Ascending aorta (tissue), 2 donors: ENCODE results near the gene SLC34A1. TPM values are rescaled to one million over a fixed set of nuclear protein-coding genes. Genes with fewer than 3 reads are reported as not detected.

Experiments
- DNase-seq, 2 donors: peaks; one replicate each; pipeline ENCODE4 v3.0.0-alpha.2; 2019; ENCODE audit warnings: low spot score in 2 of 2
- H3K27ac ChIP-seq, 2 donors: fragments of 200-600 bp; sonication (generic); one replicate each; pipeline ENCODE4 v1.5.1; 2016 to 2017; ENCODE audit warnings: mild to moderate bottlenecking in 1 of 2
- H3K27me3 ChIP-seq: fragments of 200-600 bp; sonication (generic); one replicate; pipeline ENCODE4 v1.5.1; 2017
- H3K36me3 ChIP-seq, 2 donors: fragments of 200-600 bp; sonication (generic); one replicate each; pipeline ENCODE4 v1.5.1; 2016
- H3K4me1 ChIP-seq, 2 donors: fragments of 200-600 bp; sonication (generic); one replicate each; pipeline ENCODE4 v1.5.1; 2016 to 2017; ENCODE audit warnings: mild to moderate bottlenecking in 1 of 2
- H3K4me3 ChIP-seq, 2 donors: fragments of 200-600 bp; sonication (generic); one replicate each; pipeline ENCODE4 v1.5.1; 2016 to 2017; ENCODE audit warnings: mild to moderate bottlenecking in 1 of 2
- H3K9me3 ChIP-seq, 2 donors: fragments of 200-600 bp; sonication (generic); one replicate each; pipeline ENCODE4 v1.5.1; 2016
- intact Hi-C: fragments of 100-400 bp; cut with DNase I; formaldehyde crosslinking; loops from one replicate; pipeline ENCODE4 v1.15.1; 2023
- total RNA-seq: library from RNA; depleted of rRNA; stranded (reverse); fragments of >200 nt; gene quantifications from one replicate; pipeline ENCODE4 v1.1.0, GENCODE V29; 2016
- TF ChIP-seq, protein P1 (sequence below), 3 experiments: fragments of 200-600 bp in 2 of 3; fragments of 450-650 bp in 1 of 3; sonication (generic) in 2 of 3; IDR thresholded peaks; one replicate each; pipeline ENCODE4 v1.5.1; 2016 to 2019; ENCODE audit warnings: antibody characterized with exemption in 3 of 3, mild to moderate bottlenecking in 1 of 3, moderate library complexity in 1 of 3

The SLC34A1 gene, protein sequence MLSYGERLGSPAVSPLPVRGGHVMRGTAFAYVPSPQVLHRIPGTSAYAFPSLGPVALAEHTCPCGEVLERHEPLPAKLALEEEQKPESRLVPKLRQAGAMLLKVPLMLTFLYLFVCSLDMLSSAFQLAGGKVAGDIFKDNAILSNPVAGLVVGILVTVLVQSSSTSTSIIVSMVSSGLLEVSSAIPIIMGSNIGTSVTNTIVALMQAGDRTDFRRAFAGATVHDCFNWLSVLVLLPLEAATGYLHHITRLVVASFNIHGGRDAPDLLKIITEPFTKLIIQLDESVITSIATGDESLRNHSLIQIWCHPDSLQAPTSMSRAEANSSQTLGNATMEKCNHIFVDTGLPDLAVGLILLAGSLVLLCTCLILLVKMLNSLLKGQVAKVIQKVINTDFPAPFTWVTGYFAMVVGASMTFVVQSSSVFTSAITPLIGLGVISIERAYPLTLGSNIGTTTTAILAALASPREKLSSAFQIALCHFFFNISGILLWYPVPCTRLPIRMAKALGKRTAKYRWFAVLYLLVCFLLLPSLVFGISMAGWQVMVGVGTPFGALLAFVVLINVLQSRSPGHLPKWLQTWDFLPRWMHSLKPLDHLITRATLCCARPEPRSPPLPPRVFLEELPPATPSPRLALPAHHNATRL
- not detected for total RNA-seq

DNA sequence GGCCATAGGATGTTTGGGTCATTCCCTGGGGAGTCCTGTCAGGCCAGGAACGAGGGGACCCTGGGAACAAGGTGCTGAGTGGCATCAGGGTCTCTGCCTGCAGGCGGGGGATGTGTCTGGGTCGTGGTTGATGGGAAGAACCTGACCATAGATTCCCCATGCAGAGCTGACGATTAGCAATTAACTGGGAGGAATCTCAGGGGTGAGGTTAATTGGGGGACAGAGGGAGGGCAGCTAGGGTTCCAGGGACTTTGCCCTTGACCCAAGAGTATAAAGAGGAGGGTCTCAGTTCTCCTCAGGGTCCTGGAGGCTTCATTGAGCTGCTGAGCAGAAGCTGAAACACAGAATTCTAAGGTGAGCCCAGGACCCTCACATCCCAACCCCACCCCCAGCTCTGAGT is at the start of gene SLC34A1:
Gene SLC34A1, plus strand, starts transcription at position 301 of the 400 bp plus-strand sequence. CDS start 1,308 bp downstream, outside the sequence.
- TF ChIP-seq, protein P1, sequence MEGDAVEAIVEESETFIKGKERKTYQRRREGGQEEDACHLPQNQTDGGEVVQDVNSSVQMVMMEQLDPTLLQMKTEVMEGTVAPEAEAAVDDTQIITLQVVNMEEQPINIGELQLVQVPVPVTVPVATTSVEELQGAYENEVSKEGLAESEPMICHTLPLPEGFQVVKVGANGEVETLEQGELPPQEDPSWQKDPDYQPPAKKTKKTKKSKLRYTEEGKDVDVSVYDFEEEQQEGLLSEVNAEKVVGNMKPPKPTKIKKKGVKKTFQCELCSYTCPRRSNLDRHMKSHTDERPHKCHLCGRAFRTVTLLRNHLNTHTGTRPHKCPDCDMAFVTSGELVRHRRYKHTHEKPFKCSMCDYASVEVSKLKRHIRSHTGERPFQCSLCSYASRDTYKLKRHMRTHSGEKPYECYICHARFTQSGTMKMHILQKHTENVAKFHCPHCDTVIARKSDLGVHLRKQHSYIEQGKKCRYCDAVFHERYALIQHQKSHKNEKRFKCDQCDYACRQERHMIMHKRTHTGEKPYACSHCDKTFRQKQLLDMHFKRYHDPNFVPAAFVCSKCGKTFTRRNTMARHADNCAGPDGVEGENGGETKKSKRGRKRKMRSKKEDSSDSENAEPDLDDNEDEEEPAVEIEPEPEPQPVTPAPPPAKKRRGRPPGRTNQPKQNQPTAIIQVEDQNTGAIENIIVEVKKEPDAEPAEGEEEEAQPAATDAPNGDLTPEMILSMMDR (IDR thresholded peaks at IDR 0.05): no peak
- no peak for DNase-seq
- intact Hi-C loops: no loop called here
- H3K4me3 ChIP-seq: no peak within 1 kb of the TSS
- H3K9me3 ChIP-seq: no peaks in the 10 kb centered on the region
- H3K36me3 ChIP-seq: no peaks in the 10 kb centered on the region
- H3K27ac ChIP-seq: no peak within 1 kb of the TSS
- no peaks in the 10 kb centered on the region for H3K4me1 ChIP-seq
- no peaks in the 10 kb centered on the region for H3K27me3 ChIP-seq

DNA sequence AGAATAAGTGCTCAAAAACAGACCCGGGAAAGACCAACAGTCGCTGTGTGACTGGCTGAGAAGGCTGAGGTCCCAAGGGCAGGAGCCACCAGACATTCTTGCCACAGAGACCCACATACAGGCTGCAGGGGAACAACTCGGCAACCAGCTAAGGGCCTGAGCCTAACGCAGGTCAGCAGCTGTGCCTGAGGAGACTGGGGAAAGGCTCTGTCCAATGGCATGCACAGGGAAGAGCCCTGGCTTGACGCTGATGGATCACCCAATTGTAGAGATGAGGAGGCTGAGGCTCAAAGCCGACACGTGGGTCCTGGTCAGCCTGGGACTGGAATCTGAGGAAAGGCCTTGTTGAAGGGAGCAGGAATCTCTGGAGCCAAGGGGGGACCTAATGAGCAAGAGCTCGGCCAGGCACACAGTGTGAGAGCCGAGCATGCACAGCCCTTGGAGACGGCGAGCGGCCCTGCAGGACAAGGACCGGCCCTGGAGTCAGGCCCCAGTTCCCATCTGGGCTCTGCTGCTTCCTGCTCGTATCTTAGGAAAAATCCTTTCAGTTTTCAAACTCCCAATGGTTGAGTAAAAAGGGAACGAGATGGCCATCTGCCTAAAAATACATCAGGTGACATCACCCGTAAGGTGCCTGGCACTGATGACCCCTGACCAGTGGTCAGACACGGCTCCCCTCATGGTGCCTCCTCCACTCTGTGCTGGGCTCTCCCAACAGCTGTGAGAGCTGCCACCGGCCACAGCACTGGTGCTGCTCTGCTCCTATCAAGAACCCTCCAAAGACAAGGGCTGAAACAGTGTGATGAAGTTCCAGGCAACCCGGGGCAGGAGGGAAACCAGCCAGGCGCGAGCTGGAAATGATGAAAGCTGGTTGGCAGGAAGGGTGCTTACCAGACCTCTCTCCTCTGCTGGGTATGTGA is 49.2 kb upstream of the SLC34A1 start:
- Histone ChIP-seq H3K27me3 (no peaks in the 10 kb centered on the region), H3K4me3 (no peak overlapping the region), H3K36me3 (peaks cover 75 to 91% of the 10 kb centered on the region in 2 donors), H3K4me1 (no peaks in the 10 kb centered on the region), H3K27ac (no peak overlapping the region), H3K9me3 (no peaks in the 10 kb centered on the region)
- intact Hi-C loops: no loop called here
- DNase-seq: no peak
- TF ChIP-seq, protein P1 (IDR thresholded peaks at IDR 0.05): no peak

DNA sequence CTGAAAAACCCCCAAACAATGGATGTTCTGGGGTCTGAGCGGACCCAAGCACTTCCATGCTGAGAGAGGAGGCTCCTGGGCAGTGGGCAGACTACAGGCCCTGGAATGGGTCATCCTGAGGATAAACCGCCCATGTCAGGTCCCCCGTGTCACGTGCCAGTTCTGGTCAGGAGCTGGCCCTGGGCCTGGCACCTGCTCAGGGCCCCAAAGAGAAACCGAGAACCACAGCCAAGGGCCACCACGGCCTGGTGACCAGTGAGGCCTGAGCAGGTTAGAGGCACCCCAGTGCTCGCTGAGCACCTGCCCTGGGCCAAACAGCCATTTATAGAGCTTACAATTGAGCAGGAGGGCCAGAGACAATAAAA is 48.6 kb upstream of the SLC34A1 start:
- no peak overlapping the region for H3K4me3 ChIP-seq
- DNase-seq: no peak
- H3K27ac ChIP-seq: no peak overlapping the region
- peaks cover 70 to 88% of the 10 kb centered on the region in 2 donors for H3K36me3 ChIP-seq
- no peaks in the 10 kb centered on the region for H3K9me3 ChIP-seq
- no peaks in the 10 kb centered on the region for H3K4me1 ChIP-seq
- intact Hi-C loops: no loop called here
- H3K27me3 ChIP-seq: no peaks in the 10 kb centered on the region
- TF ChIP-seq, protein P1 (IDR thresholded peaks at IDR 0.05): no peak

DNA sequence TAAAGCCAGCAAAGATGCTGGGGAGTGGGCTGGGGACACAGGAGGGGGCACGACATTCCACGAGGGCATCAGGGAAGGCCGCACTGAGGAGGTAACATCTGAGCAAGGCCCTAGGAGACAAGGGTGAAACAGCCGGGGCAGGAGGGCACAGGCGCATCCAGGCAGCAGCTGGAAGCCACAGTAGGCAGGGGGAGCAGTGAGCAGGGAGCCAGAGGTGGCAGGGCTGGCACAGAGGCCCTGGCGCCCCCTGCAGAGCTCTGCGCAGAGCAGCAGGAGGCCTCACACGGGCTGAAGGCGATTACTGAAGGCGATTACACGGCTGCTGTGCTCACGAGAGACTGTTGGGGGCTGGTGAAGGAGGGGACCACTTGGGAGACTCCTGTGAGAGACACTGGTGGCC is 48.1 kb upstream of the SLC34A1 start:
- Histone ChIP-seq H3K4me3 (no peak overlapping the region), H3K36me3 (peaks cover 71 to 84% of the 10 kb centered on the region in 2 donors), H3K27ac (no peak overlapping the region), H3K4me1 (no peaks in the 10 kb centered on the region), H3K27me3 (no peaks in the 10 kb centered on the region), H3K9me3 (no peaks in the 10 kb centered on the region)
- intact Hi-C loops: no loop called here
- TF ChIP-seq, protein P1 (IDR thresholded peaks at IDR 0.05): no peak
- no peak for DNase-seq

DNA sequence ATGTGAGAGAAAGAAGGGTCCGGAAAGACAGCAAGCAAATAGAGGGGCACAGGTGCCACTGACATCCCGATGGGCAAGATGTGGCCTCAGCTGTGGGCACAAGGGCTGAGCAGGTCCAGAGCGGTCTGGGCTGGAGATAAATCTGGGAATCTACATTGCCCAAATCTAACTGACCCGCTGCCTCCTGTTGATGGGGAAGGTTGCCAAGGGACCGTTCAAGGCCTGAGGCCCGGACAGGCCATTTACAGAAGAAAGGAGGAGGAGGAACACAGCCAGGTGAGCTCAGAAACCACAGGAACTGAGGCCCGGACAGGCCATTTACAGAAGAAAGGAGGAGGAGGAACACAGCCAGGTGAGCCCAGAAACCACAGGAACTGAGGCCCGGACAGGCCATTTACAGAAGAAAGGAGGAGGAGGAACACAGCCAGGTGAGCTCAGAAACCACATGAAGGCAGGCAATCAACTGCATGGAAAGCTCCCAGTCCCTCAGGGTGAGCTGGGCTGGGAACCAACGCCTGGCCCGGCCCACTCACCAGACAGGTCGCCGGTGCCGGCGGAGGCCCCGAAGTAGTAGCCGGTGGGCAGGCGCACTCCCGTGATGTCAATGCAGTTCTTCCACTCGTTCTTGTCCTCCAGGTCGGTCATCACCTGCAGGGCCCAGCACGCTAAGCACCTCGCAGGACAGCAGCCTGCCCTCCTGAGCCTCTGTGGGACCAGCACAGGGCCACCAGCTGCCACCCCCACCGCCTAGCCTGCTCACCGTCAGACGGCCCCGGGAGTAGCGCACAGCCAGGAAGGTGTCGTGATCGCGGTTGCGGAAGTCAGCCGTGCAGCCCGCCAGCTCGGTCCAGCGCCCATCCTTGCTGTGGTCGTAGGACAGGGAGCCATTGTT is 47.4 kb upstream of the SLC34A1 start:
- intact Hi-C loops: no loop called here
- DNase-seq: no peak
- Histone ChIP-seq H3K27ac (no peak overlapping the region), H3K9me3 (no peaks in the 10 kb centered on the region), H3K4me3 (no peak overlapping the region), H3K4me1 (no peaks in the 10 kb centered on the region), H3K36me3 (peaks cover 70 to 84% of the 10 kb centered on the region in 2 donors), H3K27me3 (no peaks in the 10 kb centered on the region)
- TF ChIP-seq, protein P1 (IDR thresholded peaks at IDR 0.05): no peak
